ENCODE measurements around the gene OR5K1. TPM values are rescaled to one million over a fixed set of nuclear protein-coding genes. Genes with fewer than 3 reads are reported as not detected.

Gene OR5K1
- total RNA-seq, 1 experiment from 2014 or later, result not detected

DNA sequence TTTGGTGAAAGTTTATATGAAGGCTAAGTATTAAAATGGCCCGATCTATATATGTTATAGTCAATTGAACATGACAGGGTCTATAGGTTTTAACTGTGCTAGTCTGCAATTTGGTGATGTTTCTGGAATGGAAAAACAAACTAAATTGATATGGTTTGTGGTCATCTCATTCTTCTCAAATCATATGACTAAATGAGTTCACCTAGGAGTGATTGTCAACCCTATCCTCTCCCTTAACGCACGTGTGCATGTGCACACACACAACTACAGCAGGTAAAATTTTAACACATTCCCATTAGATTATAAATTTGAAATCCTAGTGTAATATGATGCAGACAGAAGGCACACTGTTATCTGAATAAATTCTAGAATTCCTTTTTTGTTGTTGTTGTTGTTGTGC lies 50.7 kb downstream of the OR5K1 start:
- DNase-seq (ENCODE audit: extremely low read depth, low read depth), result no peak

DNA sequence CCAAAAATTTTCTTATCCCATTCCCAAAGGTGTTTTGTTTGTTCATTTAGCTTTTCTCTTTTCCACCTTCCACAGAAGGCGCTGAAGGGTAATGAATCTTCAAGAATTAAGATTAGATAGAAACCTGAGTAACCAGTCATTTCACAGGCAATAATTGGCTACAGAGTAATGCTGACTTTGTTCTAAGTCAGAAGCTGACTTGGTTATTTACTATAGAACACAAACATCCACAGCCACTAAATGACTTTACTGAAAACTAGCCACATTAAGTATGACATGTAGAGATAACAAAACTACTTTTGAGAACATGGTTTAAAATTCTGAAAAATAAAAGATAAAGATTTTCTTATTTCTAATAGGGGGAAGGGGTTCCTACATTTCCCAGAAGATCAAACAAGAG lies 51.9 kb downstream of the OR5K1 start:
- no peak for DNase-seq (ENCODE audit: extremely low read depth, low read depth)

DNA sequence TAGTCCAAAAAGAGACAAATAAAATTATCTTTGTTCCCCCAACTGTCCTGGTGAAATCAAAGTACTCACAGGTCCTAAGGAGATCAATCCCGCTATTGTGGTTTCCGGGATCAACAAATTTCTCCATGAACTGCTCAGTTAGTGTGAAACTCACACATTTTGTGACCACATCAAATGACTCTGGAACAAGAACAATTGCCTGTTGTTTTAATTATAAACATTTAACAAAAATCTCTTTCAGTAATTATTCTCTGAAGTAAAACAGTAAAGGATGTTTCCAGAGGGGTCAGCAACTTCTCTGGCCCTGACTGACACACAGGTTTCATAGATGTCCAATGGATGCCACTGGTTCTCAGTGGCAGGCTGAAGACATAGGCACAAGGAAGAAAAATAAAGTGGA lies 55.8 kb downstream of the OR5K1 start:
- DNase-seq (ENCODE audit: extremely low read depth, low read depth), result no peak

DNA sequence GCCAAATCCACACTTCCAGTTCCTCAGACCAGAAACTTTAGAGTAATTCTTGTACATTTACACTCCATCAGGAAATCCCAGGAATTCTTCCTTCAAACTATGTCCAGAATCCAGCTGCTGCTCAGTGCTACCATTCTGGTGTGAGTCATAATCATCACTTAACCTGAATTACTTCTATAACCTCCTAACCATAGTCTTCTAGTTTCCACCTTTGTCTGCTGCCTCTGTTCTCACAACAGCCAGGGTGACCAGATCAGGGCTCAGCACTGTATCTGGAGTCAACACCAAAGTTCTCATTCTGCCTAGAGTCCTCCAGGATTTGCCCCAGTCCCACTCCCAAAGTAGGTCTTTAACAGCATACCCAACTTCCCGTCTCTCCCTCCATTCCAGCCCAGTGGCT lies 56.4 kb downstream of the OR5K1 start:
- DNase-seq (ENCODE audit: extremely low read depth, low read depth), result no peak

DNA sequence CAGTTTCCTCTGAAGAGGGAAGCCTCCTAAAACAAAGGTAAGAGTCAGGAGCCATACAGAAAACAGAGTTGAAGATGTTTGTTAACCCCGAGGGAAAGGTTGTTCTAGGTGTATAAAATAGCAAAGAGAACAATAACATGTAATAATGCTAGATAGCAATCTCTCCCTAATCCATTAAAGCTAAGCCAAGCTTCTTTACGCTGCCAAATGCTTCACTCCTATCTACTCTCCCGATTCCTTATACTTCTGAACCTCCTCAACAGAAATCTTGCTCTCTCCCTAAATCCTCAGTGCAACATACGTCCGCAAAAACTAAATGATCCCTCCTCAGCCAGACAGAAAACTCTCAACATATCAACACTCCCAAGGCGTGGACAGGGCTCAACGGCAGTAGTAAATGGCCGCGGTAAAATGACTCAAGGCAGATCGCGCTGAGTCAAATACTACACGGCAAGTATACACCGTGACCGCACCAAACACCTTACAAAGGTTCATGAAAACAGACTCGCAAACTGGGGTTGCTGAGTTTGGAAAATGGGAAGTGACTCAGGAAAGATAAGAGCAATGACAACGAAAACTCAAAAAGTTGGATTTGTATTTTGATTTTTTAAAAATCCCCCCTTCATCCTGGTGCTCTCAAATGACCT lies 59.0 kb downstream of the OR5K1 start:
- peak; percentile 28 for DNase-seq (ENCODE audit: extremely low read depth, low read depth)

Other genes with a start within 250 kb of the OR5K1 start
- gene OR5H6, start 199.0 kb upstream of the OR5K1 start, total RNA-seq (2014; rRNA removed; shearing (Covaris generic)), result not detected in 2 replicates
- gene OR5H2, start 180.7 kb upstream of the OR5K1 start, total RNA-seq (2014; rRNA removed; shearing (Covaris generic)), result not detected in 2 replicates
- not detected in 2 replicates for gene OR5K4, start 109.3 kb upstream of the OR5K1 start, total RNA-seq (2014; rRNA removed; shearing (Covaris generic))
- not detected in 2 replicates for gene OR5K3, start 72.5 kb upstream of the OR5K1 start, total RNA-seq (2014; rRNA removed; shearing (Covaris generic))
- not detected in 2 replicates for gene OR5K2, start 34.5 kb downstream of the OR5K1 start, total RNA-seq (2014; rRNA removed; shearing (Covaris generic))
- 80.0 and 104 TPM in 2 replicates for gene CLDND1, start 59.7 kb downstream of the OR5K1 start, total RNA-seq (2014; rRNA removed; shearing (Covaris generic))
- not detected in 2 replicates for gene GPR15, start 68.8 kb downstream of the OR5K1 start, total RNA-seq (2014; rRNA removed; shearing (Covaris generic))
- gene CPOX, start 130.4 kb downstream of the OR5K1 start, total RNA-seq (2014; rRNA removed; shearing (Covaris generic)), result 13.5 and 14.1 TPM in 2 replicates